HG02981 (cell line): ENCODE data around the gene POU2F1.
"Not testable (repeated sequence)": the region's sequence is repeated elsewhere in the genome, so short reads cannot be mapped to it uniquely, and the experiment has no call there.

Source experiments
- ATAC-seq: cut with Tn5 transposase; IDR thresholded peaks from one replicate; pipeline ENCODE4 v1.9.1; 2021; ENCODE audit warnings: mild to moderate bottlenecking, moderate library complexity; ENCODE audit not compliant: unreplicated experiment

POU2F1 gene

DNA sequence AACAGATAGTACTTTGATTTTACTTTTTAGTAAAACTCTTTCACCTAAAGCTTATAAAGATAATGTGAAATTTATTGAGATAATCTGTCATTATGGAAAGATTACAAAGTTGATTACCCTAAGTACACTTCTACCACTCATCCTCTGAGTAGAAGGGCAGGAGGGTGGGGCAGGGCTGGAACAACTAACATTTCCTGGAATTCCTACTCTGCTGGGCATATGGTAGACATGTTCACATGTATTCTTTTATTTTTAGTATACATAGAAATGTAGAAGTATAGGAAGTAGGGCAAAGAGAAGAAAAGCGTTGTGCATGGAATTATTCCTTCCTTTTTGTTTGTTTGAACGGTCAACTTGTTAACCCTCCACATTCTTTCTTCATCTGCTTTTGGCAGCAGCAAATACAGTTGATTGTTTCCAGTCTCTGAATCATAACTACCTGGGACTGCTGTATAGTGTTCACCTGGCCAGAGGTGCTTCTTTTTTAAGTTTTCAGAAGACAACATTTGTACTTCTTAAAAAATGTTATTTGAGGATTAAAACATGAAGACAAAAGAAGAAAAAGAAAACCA, 85.1 kb downstream of the POU2F1 start:
- no peak for ATAC-seq

DNA sequence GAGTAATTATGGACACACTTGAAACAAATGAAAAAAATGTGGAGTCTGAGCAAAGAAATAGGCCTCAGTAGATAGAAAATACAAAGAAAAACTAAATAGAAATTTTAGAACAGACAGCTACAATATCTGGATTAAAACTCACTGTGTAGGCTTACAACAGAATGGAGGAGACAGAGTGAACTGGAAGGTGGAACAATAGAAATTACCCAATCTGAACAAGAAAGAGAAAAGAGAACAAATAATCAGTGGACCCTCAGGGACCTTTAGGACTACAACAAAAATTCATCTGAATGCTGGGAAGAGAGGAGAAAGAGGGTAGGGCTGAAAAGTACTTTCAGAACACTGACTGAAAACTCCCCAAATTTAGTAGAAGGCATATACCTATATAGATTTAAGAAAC, 90.0 kb downstream of the POU2F1 start:
- no peak for ATAC-seq

DNA sequence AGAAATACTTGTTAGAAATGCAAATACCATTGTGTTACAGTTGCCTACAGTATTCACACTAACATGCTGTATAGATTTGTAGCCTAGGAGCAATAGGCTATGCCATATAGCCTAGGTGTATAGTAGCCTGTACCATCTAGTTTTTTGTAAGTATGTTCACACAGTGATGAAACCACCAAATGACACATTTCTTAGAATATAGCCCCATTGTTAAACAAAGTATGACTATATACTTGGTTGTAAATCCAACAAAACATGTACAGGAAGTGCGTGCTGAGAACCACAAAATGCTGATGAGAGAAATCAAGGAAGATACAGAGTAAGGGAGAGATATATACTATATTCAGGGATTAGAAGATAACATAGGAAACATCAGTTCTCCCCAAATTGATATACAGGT, 92.2 kb downstream of the POU2F1 start:
- no peak for ATAC-seq

DNA sequence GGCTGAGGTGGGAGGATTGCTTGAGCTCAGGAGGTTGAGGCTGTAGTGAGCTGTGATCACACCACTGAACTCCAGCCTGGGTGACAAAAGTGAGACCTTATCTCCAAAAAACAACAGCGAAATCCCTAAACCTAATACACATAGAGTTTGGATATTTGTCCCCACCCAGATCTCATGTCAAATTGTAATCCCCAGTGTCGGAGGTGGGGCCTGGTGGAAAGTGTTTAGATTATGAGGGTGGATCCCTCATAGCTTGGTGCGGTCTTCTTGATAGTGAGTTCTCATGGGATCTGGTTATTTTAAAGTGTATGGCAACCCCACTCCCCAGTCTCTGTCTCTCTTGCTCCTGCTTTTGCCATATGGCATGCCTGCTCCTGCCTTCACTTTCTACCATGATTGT, 94.0 kb downstream of the POU2F1 start:
- ATAC-seq: no peak

DNA sequence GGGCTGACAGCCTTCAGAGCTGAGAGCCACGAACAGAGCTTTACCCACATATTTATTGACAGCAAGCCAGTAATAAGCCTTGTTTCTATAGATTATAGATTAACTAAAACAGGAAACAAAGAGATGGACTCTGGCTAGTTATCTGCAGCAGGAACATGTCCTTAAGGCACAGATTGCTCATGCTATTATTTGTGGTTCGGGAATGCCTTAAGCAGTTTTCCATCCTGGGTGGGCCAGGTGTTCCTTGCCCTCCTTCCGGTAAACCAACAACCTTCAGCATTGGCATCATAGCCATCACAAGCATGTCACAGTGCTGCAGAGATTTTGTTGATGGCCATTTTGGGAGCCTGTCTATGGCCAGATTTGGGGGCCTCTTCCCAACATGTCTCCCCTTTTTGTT, 96.8 kb downstream of the POU2F1 start:
- no peak for ATAC-seq

DNA sequence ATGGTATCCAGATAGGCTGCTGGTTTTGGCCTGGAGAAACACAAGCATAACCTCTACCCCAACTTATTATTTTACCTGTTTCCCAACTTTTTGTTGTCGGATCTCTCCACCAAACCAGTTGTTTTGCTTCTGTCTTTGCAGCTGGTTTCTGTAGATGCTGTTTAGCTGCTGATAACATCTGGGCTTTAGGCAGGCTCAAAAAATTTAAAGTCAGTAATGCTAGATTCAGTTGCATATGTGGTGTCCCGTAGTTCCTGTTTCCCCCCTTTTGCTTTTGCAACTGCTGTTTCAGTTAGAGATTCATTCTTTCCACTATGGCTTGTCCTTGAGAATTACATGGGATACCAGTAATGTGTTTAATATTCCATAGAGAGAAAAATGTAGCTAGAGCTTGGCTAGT, 98.5 kb downstream of the POU2F1 start:
- ATAC-seq: not testable (repeated sequence)

DNA sequence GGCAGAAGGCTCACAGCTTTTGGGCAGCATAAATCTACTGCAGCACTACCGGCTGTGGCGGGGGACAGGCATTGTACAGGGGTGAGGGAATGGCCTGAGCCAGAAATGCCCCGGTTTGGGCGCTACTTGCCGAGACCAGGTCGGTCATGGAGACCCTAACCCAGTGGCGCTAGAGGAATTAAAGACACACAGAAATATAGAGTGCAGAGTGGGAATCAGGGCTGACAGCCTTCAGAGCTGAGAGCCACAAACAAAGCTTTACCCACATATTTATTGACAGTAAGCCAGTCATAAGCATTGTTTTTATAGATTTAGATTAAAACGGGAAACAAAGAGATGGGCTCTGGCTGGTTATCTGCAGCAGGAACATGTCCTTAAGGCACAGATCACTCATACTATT, 101.8 kb downstream of the POU2F1 start:
- no peak for ATAC-seq

DNA sequence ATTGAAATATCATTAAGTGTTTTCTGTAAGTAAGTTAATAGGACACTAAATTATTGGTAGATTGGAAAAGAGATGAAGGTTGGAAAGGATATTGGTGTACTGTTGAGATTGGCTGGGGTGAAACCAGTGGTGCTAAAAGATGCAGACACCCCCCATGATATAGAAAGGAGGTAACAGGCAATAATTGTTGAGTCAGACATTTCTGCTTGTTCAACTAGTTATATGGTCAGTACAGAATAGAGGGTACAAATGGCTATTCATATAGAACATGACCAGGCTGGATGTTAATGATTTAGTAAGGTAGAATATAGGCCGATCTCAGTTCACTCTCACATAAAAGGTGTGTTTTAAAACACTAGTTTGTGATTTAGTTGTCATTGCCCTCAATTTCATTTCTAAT, 104.5 kb downstream of the POU2F1 start:
- ATAC-seq: no peak

DNA sequence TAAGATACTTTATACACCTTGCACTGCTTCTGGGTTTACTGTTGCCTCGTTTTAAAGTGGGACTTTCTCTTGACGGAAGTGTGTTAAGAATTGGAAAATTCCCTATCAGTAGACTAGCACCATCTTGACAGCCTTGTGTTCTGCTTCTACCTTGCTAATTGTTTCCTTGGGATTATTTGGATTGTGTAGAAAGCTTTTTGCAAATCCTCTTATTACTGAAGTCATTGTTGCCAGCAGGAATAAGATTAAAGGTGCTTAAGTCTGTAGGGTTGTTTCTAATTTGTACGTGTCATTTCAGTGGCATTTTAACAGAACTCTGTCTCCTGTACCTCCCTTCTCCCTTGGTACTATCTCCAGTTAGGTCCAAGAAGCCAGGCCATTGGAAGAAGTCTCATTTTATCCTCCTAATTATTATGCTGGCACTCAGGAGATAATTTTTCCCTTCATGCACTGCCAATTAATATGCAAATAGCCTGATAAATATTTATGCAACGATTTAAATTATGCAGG, 107.7 kb downstream of the POU2F1 start:
- no peak for ATAC-seq

DNA sequence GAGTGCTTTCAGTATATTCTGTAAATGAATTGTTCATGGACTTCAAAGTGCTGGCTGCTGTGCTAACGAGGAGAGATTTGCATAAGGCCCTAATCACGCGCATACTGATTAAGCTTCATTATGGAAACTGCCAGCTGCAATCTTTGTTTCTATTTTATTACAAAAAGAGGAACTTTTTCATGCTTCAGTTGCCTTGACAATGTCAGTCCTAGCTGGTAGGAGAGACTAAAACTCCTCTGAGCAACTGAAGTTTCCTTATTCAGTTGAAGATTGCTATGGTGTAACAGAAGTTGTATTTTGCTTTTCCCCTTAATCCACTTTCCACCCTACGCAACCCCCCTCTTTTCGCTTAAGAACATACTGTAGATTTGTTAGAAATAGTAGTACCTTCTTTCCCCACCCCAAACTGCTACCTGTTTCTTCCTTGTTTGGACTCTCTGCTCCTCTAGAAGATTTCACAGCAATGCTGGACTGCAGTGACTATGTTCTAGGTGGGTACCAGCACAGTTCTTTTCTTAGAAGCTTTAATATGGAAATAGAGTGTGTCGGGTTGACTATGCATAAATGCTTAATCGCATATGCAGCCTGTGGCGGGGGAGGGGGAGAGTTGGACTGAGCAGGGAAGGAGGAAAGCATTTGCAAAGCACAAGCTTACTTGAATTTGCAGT, 108.3 kb downstream of the POU2F1 start:
- peak; percentile 53 for ATAC-seq

DNA sequence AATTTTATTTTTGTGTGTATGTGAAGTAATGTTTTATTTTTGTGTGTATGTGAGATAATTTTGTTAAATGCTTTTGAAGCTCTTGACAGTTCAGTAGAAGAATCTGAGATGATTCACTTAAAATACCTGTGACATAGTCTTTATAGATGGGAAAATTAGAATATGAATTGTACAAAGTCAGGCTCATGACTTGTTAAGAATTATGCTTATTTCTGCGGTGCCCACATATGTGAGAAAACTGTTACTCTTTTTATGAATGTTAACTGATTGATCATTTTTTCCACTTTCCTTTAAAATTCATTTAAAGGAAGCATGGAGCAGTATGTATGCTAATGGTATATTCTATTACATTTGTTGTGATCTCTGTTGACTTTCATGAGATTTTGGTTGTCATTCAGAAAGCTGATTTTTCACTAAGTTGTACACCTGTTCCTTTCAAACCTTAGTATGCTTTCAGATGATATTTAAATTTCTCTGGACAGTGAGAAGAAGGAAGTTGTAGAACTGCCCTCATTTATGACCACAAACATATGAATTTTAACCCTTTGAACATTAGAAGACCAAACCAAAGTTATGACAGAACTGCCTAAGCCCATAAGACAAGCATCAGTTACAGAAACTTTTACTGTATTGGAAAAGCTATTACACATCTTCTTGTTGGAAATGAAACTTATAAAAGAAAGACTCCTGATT, 110.1 kb downstream of the POU2F1 start:
- peak; percentile 33 for ATAC-seq

DNA sequence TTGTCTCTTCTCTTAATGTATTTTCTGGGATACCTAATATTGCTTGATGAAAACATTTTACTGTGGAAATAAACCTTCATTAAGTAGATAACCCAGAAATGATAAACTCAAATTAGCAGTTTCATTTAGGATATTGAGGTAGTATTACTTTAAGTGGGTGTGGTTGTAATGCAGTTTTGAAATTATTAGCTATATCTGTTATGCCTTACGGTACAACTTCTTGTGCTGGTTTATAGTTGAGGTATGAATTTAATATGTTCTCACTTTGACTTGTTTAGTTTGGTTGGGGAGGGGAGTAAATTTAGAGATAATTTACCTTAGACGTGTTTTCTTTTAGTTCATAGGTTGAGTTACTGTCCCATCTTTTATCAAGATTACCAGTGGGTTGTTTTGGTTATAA, 111.0 kb downstream of the POU2F1 start:
- no peak for ATAC-seq

DNA sequence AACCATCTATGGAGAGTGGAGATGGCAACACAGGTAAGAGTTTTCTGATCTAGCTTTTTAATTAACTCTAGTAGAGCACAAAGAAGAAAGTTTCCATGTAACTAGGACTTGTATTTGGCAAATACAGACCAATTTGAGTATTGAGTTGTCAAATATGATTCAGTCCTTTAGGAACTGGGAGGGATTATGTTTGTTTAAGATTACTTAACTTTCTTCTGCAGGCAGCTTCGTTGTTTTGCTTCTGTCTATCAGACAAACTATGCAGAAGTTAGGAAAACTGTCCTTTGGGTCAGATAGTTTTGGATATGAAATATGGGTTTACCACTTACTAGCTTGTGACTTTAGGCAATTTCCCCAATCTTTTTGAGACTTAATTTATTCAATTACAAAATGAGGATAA, 111.8 kb downstream of the POU2F1 start:
- no peak for ATAC-seq

DNA sequence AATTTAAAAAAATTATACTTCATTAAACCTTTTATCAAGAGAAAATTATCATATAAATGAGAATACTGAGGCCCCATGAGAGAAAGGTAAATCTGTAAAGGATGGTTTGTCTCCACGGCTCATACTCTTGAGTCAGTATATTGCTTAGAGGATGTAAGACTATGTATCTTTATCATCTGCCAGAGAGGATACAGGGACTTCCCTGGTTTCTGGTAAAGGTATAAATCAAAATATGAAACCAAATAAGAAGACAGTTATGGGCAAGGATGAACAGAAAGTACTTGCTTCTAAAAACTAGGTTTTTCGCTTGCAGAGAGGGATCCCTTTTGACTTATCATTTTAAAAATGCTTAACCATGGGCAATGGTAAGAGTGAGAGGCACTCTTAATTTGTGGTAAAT, 112.4 kb downstream of the POU2F1 start:
- no peak for ATAC-seq

DNA sequence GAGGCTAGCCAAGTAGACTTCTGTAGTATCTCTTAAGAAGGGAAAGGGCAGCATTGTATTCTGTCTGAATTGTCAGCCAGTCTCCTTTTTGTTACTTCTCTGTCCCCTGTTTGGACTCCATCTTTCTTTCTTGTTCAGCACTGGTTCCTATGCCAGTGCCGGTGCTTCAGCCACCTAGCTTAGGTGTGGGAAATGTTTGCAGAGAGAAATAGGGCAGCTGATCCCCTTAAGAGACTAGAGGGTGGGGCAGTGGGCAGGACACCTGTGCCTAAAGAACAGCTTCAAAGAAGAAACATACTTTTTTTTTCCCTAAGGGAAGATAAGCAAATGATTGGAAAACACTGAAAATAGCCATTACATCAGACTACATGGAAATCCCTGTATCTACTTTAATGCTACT, 113.0 kb downstream of the POU2F1 start:
- ATAC-seq: no peak

DNA sequence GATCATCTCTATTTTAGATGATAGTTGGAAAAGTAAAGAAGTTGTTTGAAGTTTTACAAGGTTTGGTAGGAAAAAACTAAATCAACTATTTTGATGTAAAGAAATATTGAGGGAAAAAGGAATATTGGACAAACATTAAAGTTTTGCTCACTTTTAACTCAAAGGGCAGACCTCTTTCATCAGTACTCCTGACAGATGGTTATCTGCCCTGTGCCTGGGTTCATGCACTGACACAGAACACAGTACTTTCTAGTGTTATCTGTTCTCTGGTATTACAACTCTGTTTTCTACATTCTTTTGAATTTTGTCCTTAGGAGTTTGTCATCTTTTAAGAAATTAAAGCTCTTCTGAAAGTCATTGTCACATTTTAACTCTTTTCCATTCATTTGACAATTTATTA, 118.7 kb downstream of the POU2F1 start:
- no peak for ATAC-seq

DNA sequence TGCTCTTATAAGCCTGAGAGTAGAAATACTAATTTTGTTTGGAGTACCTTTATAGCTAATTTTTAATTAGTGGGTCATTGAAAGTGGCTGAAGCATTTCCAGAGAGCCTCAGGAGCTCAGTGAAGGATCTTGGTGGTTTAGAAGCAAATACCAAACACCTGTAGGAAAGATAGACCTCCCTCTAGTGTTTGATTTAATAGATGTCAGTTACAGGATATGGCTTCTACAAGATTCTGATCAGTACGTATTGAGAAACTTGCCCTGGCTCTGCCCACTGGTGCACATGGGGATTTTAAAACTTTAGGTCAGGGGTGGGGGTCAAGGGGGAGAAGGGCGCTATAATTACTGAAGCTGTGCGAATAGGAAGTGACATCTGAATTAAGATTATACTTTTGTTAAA, 122.2 kb downstream of the POU2F1 start:
- ATAC-seq: no peak

DNA sequence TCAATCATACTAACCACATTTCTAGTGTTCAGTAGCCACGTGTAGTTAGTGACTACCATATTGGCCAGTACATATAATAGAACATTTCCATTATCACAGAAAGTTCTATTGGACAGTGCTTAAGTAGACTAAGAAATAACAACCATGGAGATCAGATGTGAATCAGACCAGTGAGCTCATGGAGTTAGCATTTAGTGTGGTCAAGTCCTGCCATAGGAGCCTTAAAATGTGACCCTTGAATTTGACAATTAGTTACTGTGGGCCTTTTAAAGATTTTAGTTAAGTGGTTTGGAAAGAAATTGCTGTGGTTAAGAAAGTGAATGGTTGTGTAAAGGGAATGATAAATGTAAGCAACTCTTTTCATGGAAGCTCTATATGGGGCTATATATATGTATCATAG, 123.4 kb downstream of the POU2F1 start:
- ATAC-seq: no peak

DNA sequence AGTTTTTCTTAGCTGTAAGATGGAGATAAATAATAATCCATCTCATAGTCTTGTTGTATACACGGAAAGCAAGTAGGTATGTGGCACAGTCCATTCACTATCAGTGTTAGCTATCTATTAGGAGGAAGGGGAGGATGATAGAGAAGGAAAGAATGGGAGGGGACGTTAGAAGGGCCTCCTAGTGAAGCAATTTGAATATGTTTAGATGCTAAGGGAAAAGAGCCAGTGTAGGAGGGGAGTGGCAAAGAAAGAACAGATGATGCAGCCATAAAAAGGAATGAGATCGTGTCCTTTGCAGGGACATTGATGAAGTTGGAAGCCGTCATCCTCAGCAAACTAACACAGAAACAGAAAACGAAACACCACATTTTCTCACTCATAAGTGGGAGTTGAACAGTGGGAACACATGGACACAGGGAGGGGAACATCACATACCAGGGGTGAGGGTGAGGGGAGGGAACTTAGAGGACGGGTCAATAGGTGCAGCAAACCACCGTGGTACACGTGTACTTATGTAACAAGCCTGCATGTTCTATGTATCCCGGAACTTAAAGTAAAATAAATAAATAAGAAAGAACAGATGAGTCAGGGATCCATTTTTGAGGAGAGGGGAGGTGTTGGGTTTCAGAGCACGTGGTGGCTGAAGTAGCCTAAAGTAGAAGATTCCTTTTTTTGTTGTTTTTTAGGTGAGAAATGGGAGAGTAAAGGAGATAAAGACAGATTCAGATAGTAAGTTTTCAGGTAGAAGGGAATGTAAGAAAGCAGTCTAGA, 124.1 kb downstream of the POU2F1 start:
- no peak for ATAC-seq

DNA sequence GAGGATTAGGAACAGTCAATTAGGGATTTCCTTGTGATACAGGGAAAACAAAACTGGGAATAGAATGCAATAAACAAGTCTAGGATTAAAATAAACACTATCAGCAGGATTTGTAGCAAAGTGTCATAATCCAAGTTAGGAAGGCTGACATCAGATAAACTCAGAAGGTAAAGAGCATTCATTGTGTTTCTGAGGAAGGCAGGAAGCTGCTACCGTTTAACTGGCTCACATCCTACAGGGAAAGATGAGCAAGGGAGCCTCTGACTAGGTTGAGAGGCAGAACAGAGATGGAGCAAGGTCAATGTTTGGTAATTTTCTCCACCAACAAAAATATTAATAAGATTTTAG, 124.7 kb downstream of the POU2F1 start:
- no peak for ATAC-seq

DNA sequence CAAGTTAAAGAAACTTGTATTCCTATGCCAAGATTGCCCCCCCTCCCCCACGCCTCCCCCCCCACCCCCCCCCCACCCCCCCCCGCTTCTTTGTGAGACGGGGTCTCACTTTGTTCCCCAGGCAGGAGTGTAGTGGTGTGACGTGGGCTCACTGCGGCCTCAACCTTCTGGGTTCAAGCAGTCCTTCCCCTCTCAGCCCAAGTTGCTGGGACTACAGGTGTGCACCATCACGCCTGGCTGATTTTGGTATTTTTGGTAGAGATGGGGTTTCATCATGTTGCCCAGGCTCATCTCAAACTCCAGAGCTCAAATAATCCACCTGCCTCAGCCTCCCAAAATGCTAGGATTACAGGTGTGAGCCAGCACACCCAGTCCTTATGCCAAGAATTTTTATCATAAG, 136.6 kb downstream of the POU2F1 start:
- no peak for ATAC-seq

DNA sequence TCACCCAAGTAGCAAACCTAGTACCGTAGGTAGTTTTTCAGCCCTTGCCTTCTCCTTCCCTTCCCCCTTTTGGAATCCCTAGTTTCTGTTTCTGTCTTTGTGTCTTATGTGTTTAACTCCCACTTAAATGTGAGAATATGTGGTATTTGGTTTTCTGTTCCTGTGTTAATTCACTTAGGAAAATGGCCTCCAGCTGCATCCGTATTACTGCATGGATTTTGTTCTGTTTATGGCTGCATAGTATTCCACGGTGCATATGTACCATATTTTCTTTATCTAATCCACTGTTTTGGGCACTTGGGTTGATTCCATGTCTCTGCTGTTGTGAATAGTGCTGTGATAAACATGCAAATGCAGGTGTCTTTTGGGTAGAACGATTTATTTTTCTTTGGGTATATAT, 138.6 kb downstream of the POU2F1 start:
- ATAC-seq: no peak
